IPS-15b (cell line): ENCODE results near the gene SLC25A39.

ENCODE experiments used
- H3K27me3 ChIP-seq: one replicate; pipeline ENCODE4 v1.6.1; 2013; ENCODE audit warnings: low read length; ENCODE audit not compliant: control insufficient read depth, insufficient read depth
- H3K36me3 ChIP-seq: one replicate; pipeline ENCODE4 v1.6.1; 2013; ENCODE audit warnings: low read length; ENCODE audit not compliant: control insufficient read depth, insufficient read depth
- H3K4me1 ChIP-seq: one replicate; pipeline ENCODE4 v1.6.1; 2013; ENCODE audit warnings: mild to moderate bottlenecking, low read length; ENCODE audit not compliant: control insufficient read depth, insufficient read depth
- H3K4me3 ChIP-seq: one replicate; pipeline ENCODE4 v1.5.1; 2013; ENCODE audit warnings: low read depth, low read length
- H3K9ac ChIP-seq: one replicate; pipeline ENCODE4 v1.6.1; 2013; ENCODE audit warnings: low read depth, mild to moderate bottlenecking, low read length
- H3K9me3 ChIP-seq: one replicate; pipeline ENCODE4 v1.6.1; 2013; ENCODE audit warnings: mild to moderate bottlenecking, low read length; ENCODE audit not compliant: control insufficient read depth, insufficient read depth

SLC25A39 gene

GRCh38 chr17:44314869-44315661 is 9.6 kb downstream of the SLC25A39 start:
- peak overlapping the region; percentile 47 for H3K9ac ChIP-seq

GRCh38 chr17:44314524-44314868 is 10.1 kb downstream of the SLC25A39 start:
- Histone ChIP-seq H3K4me3 (peak overlapping the region; percentile 67), H3K36me3 (peaks cover 3% of the 10 kb centered on the region), H3K9me3 (no peaks in the 10 kb centered on the region), H3K9ac (peak overlapping the region; percentile 47), H3K27me3 (peaks cover 7% of the 10 kb centered on the region), H3K4me1 (peaks cover 19% of the 10 kb centered on the region)

More at GRCh38 chr17:44314869-44315661, 9.6 kb downstream of the SLC25A39 start:
- H3K4me1 ChIP-seq = peaks cover 19% of the 10 kb centered on the region
- peak overlapping the region; percentile 88 for H3K4me3 ChIP-seq
- peaks cover 9% of the 10 kb centered on the region for H3K36me3 ChIP-seq
- peaks cover 7% of the 10 kb centered on the region for H3K27me3 ChIP-seq
- H3K9me3 ChIP-seq = no peaks in the 10 kb centered on the region

GRCh38 chr17:44314031-44314430 is 10.6 kb downstream of the SLC25A39 start:
- Histone ChIP-seq H3K9ac (no peak overlapping the region), H3K4me3 (peak overlapping the region; percentile 67), H3K9me3 (no peaks in the 10 kb centered on the region), H3K27me3 (peaks cover 7% of the 10 kb centered on the region), H3K4me1 (peaks cover 22% of the 10 kb centered on the region), H3K36me3 (no peaks in the 10 kb centered on the region)

GRCh38 chr17:44312396-44313104 is 12.1 kb downstream of the SLC25A39 start:
- Histone ChIP-seq H3K4me3 (no peak overlapping the region), H3K27me3 (peaks cover 7% of the 10 kb centered on the region), H3K36me3 (no peaks in the 10 kb centered on the region), H3K9me3 (no peaks in the 10 kb centered on the region), H3K4me1 (peaks cover 22% of the 10 kb centered on the region), H3K9ac (no peak overlapping the region)

- Histone ChIP-seq H3K4me1 (peaks cover 29% of the 10 kb centered on the region), H3K4me3 (no peak overlapping the region), H3K36me3 (no peaks in the 10 kb centered on the region), H3K9ac (no peak overlapping the region), H3K27me3 (peaks cover 7% of the 10 kb centered on the region), H3K9me3 (no peaks in the 10 kb centered on the region)
Observed at GRCh38 chr17:44311562-44312181, 13.0 kb downstream of the SLC25A39 start.

GRCh38 chr17:44310609-44311376 is 13.8 kb downstream of the SLC25A39 start:
- no peaks in the 10 kb centered on the region for H3K36me3 ChIP-seq
- H3K27me3 ChIP-seq = peaks cover 7% of the 10 kb centered on the region
- H3K9me3 ChIP-seq = no peaks in the 10 kb centered on the region
- peaks cover 29% of the 10 kb centered on the region for H3K4me1 ChIP-seq
- H3K4me3 ChIP-seq = no peak overlapping the region
- H3K9ac ChIP-seq = no peak overlapping the region

GRCh38 chr17:44310188-44310587 is 14.4 kb downstream of the SLC25A39 start:
- Histone ChIP-seq H3K4me3 (no peak overlapping the region), H3K9me3 (no peaks in the 10 kb centered on the region), H3K27me3 (peaks cover 7% of the 10 kb centered on the region), H3K4me1 (peaks cover 29% of the 10 kb centered on the region), H3K9ac (no peak overlapping the region), H3K36me3 (no peaks in the 10 kb centered on the region)

GRCh38 chr17:44309472-44309871 is 15.2 kb downstream of the SLC25A39 start:
- no peak overlapping the region for H3K9ac ChIP-seq

GRCh38 chr17:44308865-44309264 is 15.8 kb downstream of the SLC25A39 start:
- Histone ChIP-seq H3K4me3 (peak overlapping the region; percentile 46), H3K9ac (no peak overlapping the region), H3K9me3 (no peaks in the 10 kb centered on the region), H3K36me3 (no peaks in the 10 kb centered on the region), H3K4me1 (peaks cover 29% of the 10 kb centered on the region), H3K27me3 (peaks cover 1% of the 10 kb centered on the region)

More at GRCh38 chr17:44309472-44309871, 15.2 kb downstream of the SLC25A39 start:
- H3K36me3 ChIP-seq = no peaks in the 10 kb centered on the region
- H3K9me3 ChIP-seq = no peaks in the 10 kb centered on the region
- H3K4me3 ChIP-seq = peak overlapping the region; percentile 46
- H3K27me3 ChIP-seq = peaks cover 6% of the 10 kb centered on the region
- H3K4me1 ChIP-seq = peaks cover 29% of the 10 kb centered on the region

- no peaks in the 10 kb centered on the region for H3K9me3 ChIP-seq
- H3K4me1 ChIP-seq = peaks cover 29% of the 10 kb centered on the region
- no peaks in the 10 kb centered on the region for H3K27me3 ChIP-seq
- H3K36me3 ChIP-seq = no peaks in the 10 kb centered on the region
- H3K4me3 ChIP-seq = peak within 1 kb of the TSS; percentile 69
- H3K9ac ChIP-seq = peak within 1 kb of the TSS; percentile 12
Observed at GRCh38 chr17:44308320-44308818, 16.3 kb downstream of the SLC25A39 start, which contains the start of gene RUNDC3A. RUNDC3A (plus strand) TSS chr17:44308601; CDS start chr17:44308833, 232 bp downstream.
